ENCODE measurements around the gene AKR1D1. TPM values are rescaled to one million over a fixed set of nuclear protein-coding genes. Genes with fewer than 3 reads are reported as not detected.
A peak's percentile ranks its signal among the peaks of the same experiment; 100 is the strongest.

Gene AKR1D1
- total and polyA plus RNA-seq, 2 of the 13 experiments (the other 11 are each of a cell fraction or from before 2014, with no cell fraction given): 6.9 to 37.0 TPM

DNA sequence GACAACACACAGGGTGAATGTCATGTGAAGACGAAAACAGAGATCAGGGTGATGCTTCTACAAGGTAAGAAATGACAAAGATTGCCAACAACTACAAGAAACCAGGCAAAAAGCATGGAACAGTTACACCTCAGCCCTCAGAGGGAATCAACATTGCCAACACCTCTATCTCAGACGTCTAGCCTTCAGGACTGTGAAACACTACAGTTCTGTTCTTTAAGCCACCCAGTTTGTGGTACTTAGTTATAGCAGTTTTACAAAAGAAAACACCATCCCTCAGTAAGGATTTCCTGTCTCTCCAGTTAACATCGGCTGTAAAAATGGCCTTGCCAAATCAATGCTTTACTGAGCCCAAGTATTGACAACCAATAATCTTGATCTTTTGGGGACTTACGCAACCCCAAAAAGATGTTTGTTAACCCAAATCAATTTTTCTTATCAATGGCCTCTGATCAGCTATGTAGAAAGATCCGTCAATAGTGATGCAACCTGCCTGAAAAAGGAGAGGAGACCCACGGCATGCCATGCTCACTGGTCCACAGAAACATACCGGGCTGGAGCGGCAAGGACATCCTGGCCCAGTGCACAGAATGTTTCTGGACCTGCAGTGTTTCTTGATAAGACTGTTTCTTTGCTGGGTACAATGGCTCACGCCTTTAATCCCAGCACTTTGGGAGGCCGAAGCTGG lies 44.0 kb downstream of the AKR1D1 start (continued):
- TF ChIP-seq BCLAF1 (IDR thresholded peaks at IDR 0.05) (no peak), ZNF703 (CRISPR knock-in tag; IDR thresholded peaks at IDR 0.05; ENCODE audit: borderline replicate concordance) (no peak), ZBTB25 (CRISPR knock-in tag; IDR thresholded peaks at IDR 0.05) (peak; percentile 51; the same call in 1 of the 2 replicates), SATB2 (CRISPR knock-in tag; IDR thresholded peaks at IDR 0.05) (no peak), SALL2 (CRISPR knock-in tag; IDR thresholded peaks at IDR 0.05) (no peak), GLI4 (CRISPR knock-in tag; IDR thresholded peaks at IDR 0.05; ENCODE audit: borderline replicate concordance) (no peak), ZFX (CRISPR knock-in tag; IDR thresholded peaks at IDR 0.05; ENCODE audit: low read depth) (no peak), ZNF776 (CRISPR knock-in tag; IDR thresholded peaks at IDR 0.05) (no peak), ZSCAN21 (CRISPR knock-in tag; IDR thresholded peaks at IDR 0.05; ENCODE audit: borderline replicate concordance) (no peak), AKNA (CRISPR knock-in tag; IDR thresholded peaks at IDR 0.05; ENCODE audit: borderline replicate concordance) (no peak), ZNF639 (CRISPR knock-in tag; conservative IDR thresholded peaks at IDR 0.05) (no peak)
- TF ChIP-seq, protein P1, sequence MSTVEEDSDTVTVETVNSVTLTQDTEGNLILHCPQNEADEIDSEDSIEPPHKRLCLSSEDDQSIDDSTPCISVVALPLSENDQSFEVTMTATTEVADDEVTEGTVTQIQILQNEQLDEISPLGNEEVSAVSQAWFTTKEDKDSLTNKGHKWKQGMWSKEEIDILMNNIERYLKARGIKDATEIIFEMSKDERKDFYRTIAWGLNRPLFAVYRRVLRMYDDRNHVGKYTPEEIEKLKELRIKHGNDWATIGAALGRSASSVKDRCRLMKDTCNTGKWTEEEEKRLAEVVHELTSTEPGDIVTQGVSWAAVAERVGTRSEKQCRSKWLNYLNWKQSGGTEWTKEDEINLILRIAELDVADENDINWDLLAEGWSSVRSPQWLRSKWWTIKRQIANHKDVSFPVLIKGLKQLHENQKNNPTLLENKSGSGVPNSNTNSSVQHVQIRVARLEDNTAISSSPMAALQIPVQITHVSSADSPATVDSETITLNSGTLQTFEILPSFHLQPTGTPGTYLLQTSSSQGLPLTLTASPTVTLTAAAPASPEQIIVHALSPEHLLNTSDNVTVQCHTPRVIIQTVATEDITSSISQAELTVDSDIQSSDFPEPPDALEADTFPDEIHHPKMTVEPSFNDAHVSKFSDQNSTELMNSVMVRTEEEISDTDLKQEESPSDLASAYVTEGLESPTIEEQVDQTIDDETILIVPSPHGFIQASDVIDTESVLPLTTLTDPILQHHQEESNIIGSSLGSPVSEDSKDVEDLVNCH (CRISPR knock-in tag; IDR thresholded peaks at IDR 0.05): no peak
- TF ChIP-seq, protein P2, sequence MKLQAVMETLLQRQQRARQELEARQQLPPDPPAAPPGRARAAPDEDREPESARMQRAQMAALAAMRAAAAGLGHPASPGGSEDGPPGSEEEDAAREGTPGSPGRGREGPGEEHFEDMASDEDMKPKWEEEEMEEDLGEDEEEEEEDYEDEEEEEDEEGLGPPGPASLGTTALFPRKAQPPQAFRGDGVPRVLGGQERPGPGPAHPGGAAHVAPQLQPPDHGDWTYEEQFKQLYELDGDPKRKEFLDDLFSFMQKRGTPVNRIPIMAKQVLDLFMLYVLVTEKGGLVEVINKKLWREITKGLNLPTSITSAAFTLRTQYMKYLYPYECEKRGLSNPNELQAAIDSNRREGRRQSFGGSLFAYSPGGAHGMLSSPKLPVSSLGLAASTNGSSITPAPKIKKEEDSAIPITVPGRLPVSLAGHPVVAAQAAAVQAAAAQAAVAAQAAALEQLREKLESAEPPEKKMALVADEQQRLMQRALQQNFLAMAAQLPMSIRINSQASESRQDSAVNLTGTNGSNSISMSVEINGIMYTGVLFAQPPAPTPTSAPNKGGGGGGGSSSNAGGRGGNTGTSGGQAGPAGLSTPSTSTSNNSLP (IDR thresholded peaks at IDR 0.05; ENCODE audit: low read depth, low read length): no peak

Measured in HepG2 (cell line).